Suprapubic skin (tissue), 4 donors: ENCODE measurements around the gene MCOLN1.

Experiments used
- CTCF ChIP-seq, 2 donors: fragments of 200-600 bp in 1 of 2; fragments of 450-650 bp in 1 of 2; sonication (generic) in 1 of 2; IDR thresholded peaks; one replicate each; pipeline ENCODE4 v1.5.1; 2016 to 2019; ENCODE audit warnings: antibody characterized with exemption in 2 of 2, mild to moderate bottlenecking in 1 of 2, moderate library complexity in 1 of 2
- EP300 ChIP-seq: sonication (generic); formaldehyde crosslinking; IDR thresholded peaks from one replicate; pipeline ENCODE4 v1.6.1; 2017; ENCODE audit warnings: antibody characterized with exemption
- POLR2A ChIP-seq, 2 donors: fragments of 450-650 bp; IDR thresholded peaks; one replicate each; pipeline ENCODE4 v1.6.1; 2017; ENCODE audit warnings: antibody characterized with exemption in 2 of 2, mild to moderate bottlenecking in 2 of 2, moderate library complexity in 2 of 2
- POLR2AphosphoS5 ChIP-seq, 3 donors: sonication (generic); formaldehyde crosslinking; IDR thresholded peaks; one replicate each; pipeline ENCODE4 v1.6.1; 2017; ENCODE audit warnings: antibody characterized with exemption in 3 of 3

GRCh38 chr19:7513809-7514642 lies 8.4 kb upstream of the MCOLN1 start:
- no peak for TF ChIP-seq CTCF (IDR thresholded peaks at IDR 0.05)
- no peak for TF ChIP-seq POLR2AphosphoS5 (IDR thresholded peaks at IDR 0.05)
- no peak for TF ChIP-seq POLR2A (IDR thresholded peaks at IDR 0.05)
- no peak for TF ChIP-seq EP300
